ENCODE data around the gene HSPA12A. TPM values are rescaled to one million over a fixed set of nuclear protein-coding genes. Genes with fewer than 3 reads are reported as not detected.

HSPA12A gene
- total RNA-seq, 4 donors from 2014 or later = 4.5 to 6.0 (median 4.9) TPM

GRCh38 chr10:116657863-116658551 lies 84.4 kb downstream of the HSPA12A start:
- in situ Hi-C loops (cut with MboI; ENCODE audit: low sequenced_read_pairs in 4 of 4) = no loop called here
- intact Hi-C loops (cut with DNase I; ENCODE audit: low total_unique reads) = no loop called here
- no peak for TF ChIP-seq POLR2A (IDR thresholded peaks at IDR 0.05)
- TF ChIP-seq CTCF (IDR thresholded peaks at IDR 0.05 in 4 of 5, conservative IDR thresholded peaks at IDR 0.05 in 1 of 5) = no peak
- no peaks in the 10 kb centered on the region for H3K36me3 ChIP-seq
- H3K9me3 ChIP-seq = no peaks in the 10 kb centered on the region
- H3K27ac ChIP-seq = no peak overlapping the region
- ATAC-seq = no peak
- DNase-seq = no peak
- no peaks in the 10 kb centered on the region for H3K4me1 ChIP-seq
- peaks cover 0 to 6% (median 4%) of the 10 kb centered on the region in 3 donors for H3K27me3 ChIP-seq
- no peak overlapping the region for H3K4me3 ChIP-seq

- no peak overlapping the region for H3K27ac ChIP-seq
- TF ChIP-seq CTCF (IDR thresholded peaks at IDR 0.05 in 4 of 5, conservative IDR thresholded peaks at IDR 0.05 in 1 of 5) (no peak), POLR2A (IDR thresholded peaks at IDR 0.05) (no peak)
These were observed 86.3 kb downstream of the HSPA12A start for GRCh38 chr10:116656044-116656443.

GRCh38 chr10:116655568-116655967 lies 86.8 kb downstream of the HSPA12A start:
- in situ Hi-C loops (cut with MboI; ENCODE audit: low sequenced_read_pairs in 4 of 4) = no loop called here
- intact Hi-C loops (cut with DNase I; ENCODE audit: low total_unique reads) = no loop called here
- no peak overlapping the region for H3K4me3 ChIP-seq

More at GRCh38 chr10:116656044-116656443, 86.3 kb downstream of the HSPA12A start:
- H3K9me3 ChIP-seq = no peaks in the 10 kb centered on the region
- peaks cover 0 to 6% (median 0%) of the 10 kb centered on the region in 3 donors for H3K27me3 ChIP-seq
- no peaks in the 10 kb centered on the region for H3K36me3 ChIP-seq
- ATAC-seq (no peak), DNase-seq (no peak)
- intact Hi-C loops (cut with DNase I; ENCODE audit: low total_unique reads) = no loop called here
- in situ Hi-C loops (cut with MboI; ENCODE audit: low sequenced_read_pairs in 4 of 4) = no loop called here
- no peak overlapping the region for H3K4me3 ChIP-seq
- no peaks in the 10 kb centered on the region for H3K4me1 ChIP-seq

GRCh38 chr10:116654816-116655215 lies 87.5 kb downstream of the HSPA12A start:
- intact Hi-C loops (cut with DNase I; ENCODE audit: low total_unique reads) = no loop called here
- no peak for DNase-seq
- H3K27ac ChIP-seq = no peak overlapping the region
- no peak for ATAC-seq
- TF ChIP-seq CTCF (IDR thresholded peaks at IDR 0.05 in 4 of 5, conservative IDR thresholded peaks at IDR 0.05 in 1 of 5) = peak in 1 of 5 experiments; percentile 13
- TF ChIP-seq POLR2A (IDR thresholded peaks at IDR 0.05) = no peak
- H3K4me1 ChIP-seq = no peaks in the 10 kb centered on the region
- no peaks in the 10 kb centered on the region for H3K9me3 ChIP-seq
- peaks cover 0 to 6% (median 0%) of the 10 kb centered on the region in 3 donors for H3K27me3 ChIP-seq
- no peak overlapping the region for H3K4me3 ChIP-seq
- H3K36me3 ChIP-seq = no peaks in the 10 kb centered on the region
- in situ Hi-C loops (cut with MboI; ENCODE audit: low sequenced_read_pairs in 4 of 4) = no loop called here

More at GRCh38 chr10:116655568-116655967, 86.8 kb downstream of the HSPA12A start:
- no peak for ATAC-seq
- no peaks in the 10 kb centered on the region for H3K9me3 ChIP-seq
- no peak overlapping the region for H3K27ac ChIP-seq
- no peak for TF ChIP-seq CTCF (IDR thresholded peaks at IDR 0.05 in 4 of 5, conservative IDR thresholded peaks at IDR 0.05 in 1 of 5)
- no peak for TF ChIP-seq POLR2A (IDR thresholded peaks at IDR 0.05)
- H3K27me3 ChIP-seq = peaks cover 0 to 6% (median 0%) of the 10 kb centered on the region in 3 donors
- H3K36me3 ChIP-seq = no peaks in the 10 kb centered on the region
- no peak for DNase-seq
- H3K4me1 ChIP-seq = no peaks in the 10 kb centered on the region
